OCI-LY3 (cell line): Measurements from ENCODE around the gene RBPJ.

Experiments
- EZH2phosphoT487 ChIP-seq: fragments of 200-600 bp; shearing (Covaris generic); IDR thresholded peaks from 2 replicates; pipeline ENCODE4 v1.6.1; 2018; ENCODE audit warnings: antibody characterized with exemption, mixed run types, low read depth
- TF ChIP-seq, protein P1 (sequence below): fragments of 200-600, 300-600 bp; sonication (generic); IDR thresholded peaks from 2 replicates; pipeline ENCODE4 v1.5.1; 2014; ENCODE audit warnings: antibody characterized with exemption, low read length, low read depth

- TF ChIP-seq, protein P1, sequence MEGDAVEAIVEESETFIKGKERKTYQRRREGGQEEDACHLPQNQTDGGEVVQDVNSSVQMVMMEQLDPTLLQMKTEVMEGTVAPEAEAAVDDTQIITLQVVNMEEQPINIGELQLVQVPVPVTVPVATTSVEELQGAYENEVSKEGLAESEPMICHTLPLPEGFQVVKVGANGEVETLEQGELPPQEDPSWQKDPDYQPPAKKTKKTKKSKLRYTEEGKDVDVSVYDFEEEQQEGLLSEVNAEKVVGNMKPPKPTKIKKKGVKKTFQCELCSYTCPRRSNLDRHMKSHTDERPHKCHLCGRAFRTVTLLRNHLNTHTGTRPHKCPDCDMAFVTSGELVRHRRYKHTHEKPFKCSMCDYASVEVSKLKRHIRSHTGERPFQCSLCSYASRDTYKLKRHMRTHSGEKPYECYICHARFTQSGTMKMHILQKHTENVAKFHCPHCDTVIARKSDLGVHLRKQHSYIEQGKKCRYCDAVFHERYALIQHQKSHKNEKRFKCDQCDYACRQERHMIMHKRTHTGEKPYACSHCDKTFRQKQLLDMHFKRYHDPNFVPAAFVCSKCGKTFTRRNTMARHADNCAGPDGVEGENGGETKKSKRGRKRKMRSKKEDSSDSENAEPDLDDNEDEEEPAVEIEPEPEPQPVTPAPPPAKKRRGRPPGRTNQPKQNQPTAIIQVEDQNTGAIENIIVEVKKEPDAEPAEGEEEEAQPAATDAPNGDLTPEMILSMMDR: no peak
- no peak for TF ChIP-seq EZH2phosphoT487
Measured at GRCh38 chr4:26290321-26290720, 30.5 kb upstream of the RBPJ start.
